Glomerular endothelial cell (primary cell): ENCODE data around the gene TTC3. TPM values are rescaled to one million over a fixed set of nuclear protein-coding genes. Genes with fewer than 3 reads are reported as not detected.

Experiments
- DNase-seq: peaks from one replicate; pipeline ENCODE4 v3.0.0-alpha.2; 2011; ENCODE audit warnings: low read depth, low spot score; ENCODE audit errors: extremely low read depth
- total RNA-seq: library from RNA; depleted of rRNA; stranded (reverse); fragments of >200 nt; gene quantifications from 2 replicates; pipeline ENCODE4 v1.2.3, GENCODE V29; 2015

TTC3 gene
- total RNA-seq, 1 donor from 2014 or later, result 155 TPM

- DNase-seq, result no peak
Measured at GRCh38 chr21:37245151-37245550, 172.1 kb downstream of the TTC3 start.

- DNase-seq, result no peak
Measured at GRCh38 chr21:37248298-37248697, 175.2 kb downstream of the TTC3 start.

GRCh38 chr21:37249112-37249904 is 176.3 kb downstream of the TTC3 start:
- DNase-seq, result no peak

- no peak for DNase-seq
Measured at GRCh38 chr21:37251294-37251634, 178.2 kb downstream of the TTC3 start.

Other genes starting within 250 kb of the TTC3 start
- 12.3 and 18.2 TPM in 2 replicates for gene HLCS, start 106.6 kb upstream of the TTC3 start, total RNA-seq
- gene RIPPLY3, start 66.6 kb upstream of the TTC3 start, total RNA-seq, result 0.10 TPM in 1 of 2 replicates, not detected in the other
- 10.0 and 11.1 TPM in 2 replicates for gene PIGP, start 183 bp upstream of the TTC3 start, total RNA-seq
- 80.1 and 91.6 TPM in 2 replicates for gene VPS26C, start 194.1 kb downstream of the TTC3 start, total RNA-seq